AG09319 (cell line): Measurements from ENCODE around the gene UGT1A3.
A peak's percentile ranks its signal among the peaks of the same experiment; 100 is the strongest.

Source experiments
- DNase-seq: peaks from one replicate; pipeline ENCODE4 v3.0.0-alpha.2; 2010; ENCODE audit warnings: low read depth; ENCODE audit errors: extremely low read depth
- CTCF ChIP-seq: IDR thresholded peaks from 2 replicates; pipeline ENCODE4 v1.5.1; 2011; ENCODE audit warnings: low read depth, mild to moderate bottlenecking, inconsistent platforms, low read length, moderate library complexity

UGT1A3 gene

GRCh38 chr2:233754872-233755611 is 26.2 kb downstream of the UGT1A3 start:
- no peak for DNase-seq
- TF ChIP-seq CTCF = no peak

GRCh38 chr2:233756429-233757081 is 27.7 kb downstream of the UGT1A3 start:
- TF ChIP-seq CTCF = no peak
- DNase-seq = no peak

- no peak for DNase-seq
- TF ChIP-seq CTCF = no peak
These were observed 29.3 kb downstream of the UGT1A3 start for GRCh38 chr2:233758141-233758540.

- DNase-seq = no peak
- TF ChIP-seq CTCF = no peak
These were observed 30.0 kb downstream of the UGT1A3 start for GRCh38 chr2:233758849-233759248.

GRCh38 chr2:233760043-233760442 is 31.2 kb downstream of the UGT1A3 start, which contains the start of gene UGT1A1:
TSS of gene UGT1A1 (plus strand) at chr2:233760270. CDS start at chr2:233760288, 18 bp downstream.
- TF ChIP-seq CTCF = no peak
- no peak for DNase-seq

- TF ChIP-seq CTCF = no peak
- DNase-seq = no peak
These were observed 32.4 kb downstream of the UGT1A3 start for GRCh38 chr2:233761040-233761769.

GRCh38 chr2:233764264-233764663 is 35.4 kb downstream of the UGT1A3 start:
- DNase-seq = peak; percentile 20
- no peak for TF ChIP-seq CTCF
